HepG2 (cell line): ENCODE results near the gene PACS2. TPM values are rescaled to one million over a fixed set of nuclear protein-coding genes. Genes with fewer than 3 reads are reported as not detected.

Experiments used
- GPN1 ChIP-seq: sonication (generic); formaldehyde crosslinking; IDR thresholded peaks from 2 replicates; pipeline ENCODE4 v1.5.1; 2020; ENCODE audit warnings: missing genetic modification reagents, borderline replicate concordance
- MED13 ChIP-seq: sonication (generic); formaldehyde crosslinking; IDR thresholded peaks from 2 replicates; pipeline ENCODE4 v1.5.0; 2020; ENCODE audit warnings: missing genetic modification reagents
- MEIS2 ChIP-seq: sonication (generic); formaldehyde crosslinking; IDR thresholded peaks from 2 replicates; pipeline ENCODE4 v1.9.0; 2021; ENCODE audit warnings: mild to moderate bottlenecking, missing genetic modification reagents
- MTA1 ChIP-seq: sonication (generic); formaldehyde crosslinking; IDR thresholded peaks from 2 replicates; pipeline ENCODE4 v1.4.0; 2020; ENCODE audit warnings: missing genetic modification reagents, mild to moderate bottlenecking, borderline replicate concordance
- NFATC3 ChIP-seq: sonication (generic); formaldehyde crosslinking; IDR thresholded peaks from 2 replicates; pipeline ENCODE4 v1.5.1; 2020; ENCODE audit warnings: mild to moderate bottlenecking, missing genetic modification reagents
- NFKB2 ChIP-seq: sonication (generic); formaldehyde crosslinking; IDR thresholded peaks from 2 replicates; pipeline ENCODE4 v1.4.0; 2020; ENCODE audit warnings: missing genetic modification reagents, borderline replicate concordance
- REL ChIP-seq: sonication (generic); formaldehyde crosslinking; conservative IDR thresholded peaks from 2 replicates; pipeline ENCODE4 v1.8.0; 2022; ENCODE audit warnings: mild to moderate bottlenecking, missing genetic modification reagents, moderate library complexity
- TEAD2 ChIP-seq: sonication (generic); formaldehyde crosslinking; IDR thresholded peaks from 2 replicates; pipeline ENCODE4 v1.9.0; 2021; ENCODE audit warnings: missing genetic modification reagents
- ZBTB3 ChIP-seq: sonication (generic); formaldehyde crosslinking; IDR thresholded peaks from 2 replicates; pipeline ENCODE4 v1.4.0; 2020; ENCODE audit warnings: low read depth, mild to moderate bottlenecking, moderate library complexity, missing genetic modification reagents, borderline replicate concordance
- ZFP41 ChIP-seq: sonication (generic); formaldehyde crosslinking; IDR thresholded peaks from 2 replicates; pipeline ENCODE4 v1.4.0; 2020; ENCODE audit warnings: mild to moderate bottlenecking, missing genetic modification reagents, borderline replicate concordance
- ZNF224 ChIP-seq: sonication (generic); formaldehyde crosslinking; IDR thresholded peaks from 2 replicates; pipeline ENCODE4 v1.5.0; 2020; ENCODE audit warnings: mild to moderate bottlenecking, missing genetic modification reagents
- ZNF30 ChIP-seq: sonication (generic); formaldehyde crosslinking; IDR thresholded peaks from 2 replicates; pipeline ENCODE4 v1.5.0; 2020; ENCODE audit warnings: mild to moderate bottlenecking, missing genetic modification reagents
- ZNF7 ChIP-seq: IDR thresholded peaks from 2 replicates; pipeline ENCODE4 v1.6.1; 2016; ENCODE audit warnings: missing biosample characterization, missing genetic modification reagents
- ZNF709 ChIP-seq: sonication (generic); formaldehyde crosslinking; IDR thresholded peaks from 2 replicates; pipeline ENCODE4 v1.5.0; 2020; ENCODE audit warnings: mild to moderate bottlenecking, missing genetic modification reagents
- polyA plus RNA-seq, 8 experiments: library from polyadenylated mRNA; depleted of rRNA in 3 of 8; stranded (reverse) in 7 of 8; unstranded in 1 of 8; fragments of >200 nt; fragmentation: Illumina TruSeq in 4 of 8; extraction: Trizol in 4 of 8; gene quantifications; 2 replicates each; pipeline versions ENCODE4 v1.2.1 to v1.2.3, GENCODE V29; 2011 to 2016; ENCODE audit warnings: low read depth in 4 of 8, missing spikeins in 1 of 8, mixed read lengths in 1 of 8; ENCODE audit not compliant: insufficient read depth in 1 of 8
- total RNA-seq, 5 experiments: library from RNA; depleted of rRNA; stranded (reverse); fragments of >200 nt; fragmentation: Illumina TruSeq; extraction: Trizol; gene quantifications; 2 replicates each; pipeline ENCODE4 v1.2.3, GENCODE V29; 2016; ENCODE audit warnings: low read depth in 1 of 5
- TF ChIP-seq, protein P1 (sequence below): sonication (generic); formaldehyde crosslinking; IDR thresholded peaks from 2 replicates; pipeline ENCODE4 v1.5.0; 2020; ENCODE audit warnings: mild to moderate bottlenecking, missing genetic modification reagents, borderline replicate concordance
- TF ChIP-seq, protein P2 (sequence below): sonication (generic); formaldehyde crosslinking; IDR thresholded peaks from 2 replicates; pipeline ENCODE4 v1.4.0; 2020; ENCODE audit warnings: mild to moderate bottlenecking, missing genetic modification reagents
- TF ChIP-seq, protein P3 (sequence below): sonication (generic); formaldehyde crosslinking; IDR thresholded peaks from 2 replicates; pipeline ENCODE4 v1.9.0; 2021; ENCODE audit warnings: missing genetic modification reagents, borderline replicate concordance

PACS2 gene
- total and polyA plus RNA-seq, 2 of the 13 experiments (the other 11 are each of a cell fraction or from before 2014, with no cell fraction given): 23.6 to 27.6 TPM

DNA sequence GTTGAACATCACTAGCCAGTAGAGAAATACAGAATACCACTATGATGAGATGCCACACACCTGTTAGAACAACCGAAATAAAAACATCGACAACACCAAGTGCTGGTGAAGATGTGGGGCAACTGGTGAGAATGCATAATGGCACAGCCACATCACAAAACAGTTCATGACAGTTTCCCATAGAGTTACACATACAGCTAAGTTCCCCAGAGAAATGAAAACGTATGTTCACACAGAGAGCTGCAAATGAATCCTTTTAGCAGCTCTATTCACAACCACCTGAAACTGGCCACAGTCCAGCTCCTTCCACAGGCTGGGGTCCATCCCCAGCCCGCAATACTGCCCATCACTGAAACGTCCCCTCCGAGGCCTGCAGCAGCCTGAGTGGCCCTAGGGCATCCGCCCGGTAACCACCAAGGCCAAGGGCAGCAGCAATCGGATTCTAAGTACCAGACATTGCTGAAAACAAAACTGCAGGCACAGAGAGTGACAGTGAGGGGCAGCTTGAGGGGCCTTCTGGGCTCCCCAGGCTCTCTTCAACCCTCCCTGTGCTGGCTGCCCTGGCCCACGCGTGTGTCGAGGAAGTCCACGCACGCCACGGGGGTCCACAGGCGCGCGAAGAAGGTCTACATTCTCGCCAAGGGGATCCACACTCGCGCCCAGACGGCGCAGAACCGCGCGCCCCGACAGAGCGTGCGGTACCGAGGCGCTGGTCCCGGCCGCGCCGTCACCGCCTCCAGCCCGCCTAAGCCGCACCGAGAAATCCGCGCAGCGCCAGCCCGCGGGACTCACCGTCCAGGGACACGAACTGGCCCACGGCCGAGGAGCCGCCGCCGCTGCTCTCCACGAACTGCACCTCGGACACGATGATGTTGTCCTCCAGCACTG is 14.7 kb upstream of the PACS2 start (continued):
- TF ChIP-seq, protein P1, sequence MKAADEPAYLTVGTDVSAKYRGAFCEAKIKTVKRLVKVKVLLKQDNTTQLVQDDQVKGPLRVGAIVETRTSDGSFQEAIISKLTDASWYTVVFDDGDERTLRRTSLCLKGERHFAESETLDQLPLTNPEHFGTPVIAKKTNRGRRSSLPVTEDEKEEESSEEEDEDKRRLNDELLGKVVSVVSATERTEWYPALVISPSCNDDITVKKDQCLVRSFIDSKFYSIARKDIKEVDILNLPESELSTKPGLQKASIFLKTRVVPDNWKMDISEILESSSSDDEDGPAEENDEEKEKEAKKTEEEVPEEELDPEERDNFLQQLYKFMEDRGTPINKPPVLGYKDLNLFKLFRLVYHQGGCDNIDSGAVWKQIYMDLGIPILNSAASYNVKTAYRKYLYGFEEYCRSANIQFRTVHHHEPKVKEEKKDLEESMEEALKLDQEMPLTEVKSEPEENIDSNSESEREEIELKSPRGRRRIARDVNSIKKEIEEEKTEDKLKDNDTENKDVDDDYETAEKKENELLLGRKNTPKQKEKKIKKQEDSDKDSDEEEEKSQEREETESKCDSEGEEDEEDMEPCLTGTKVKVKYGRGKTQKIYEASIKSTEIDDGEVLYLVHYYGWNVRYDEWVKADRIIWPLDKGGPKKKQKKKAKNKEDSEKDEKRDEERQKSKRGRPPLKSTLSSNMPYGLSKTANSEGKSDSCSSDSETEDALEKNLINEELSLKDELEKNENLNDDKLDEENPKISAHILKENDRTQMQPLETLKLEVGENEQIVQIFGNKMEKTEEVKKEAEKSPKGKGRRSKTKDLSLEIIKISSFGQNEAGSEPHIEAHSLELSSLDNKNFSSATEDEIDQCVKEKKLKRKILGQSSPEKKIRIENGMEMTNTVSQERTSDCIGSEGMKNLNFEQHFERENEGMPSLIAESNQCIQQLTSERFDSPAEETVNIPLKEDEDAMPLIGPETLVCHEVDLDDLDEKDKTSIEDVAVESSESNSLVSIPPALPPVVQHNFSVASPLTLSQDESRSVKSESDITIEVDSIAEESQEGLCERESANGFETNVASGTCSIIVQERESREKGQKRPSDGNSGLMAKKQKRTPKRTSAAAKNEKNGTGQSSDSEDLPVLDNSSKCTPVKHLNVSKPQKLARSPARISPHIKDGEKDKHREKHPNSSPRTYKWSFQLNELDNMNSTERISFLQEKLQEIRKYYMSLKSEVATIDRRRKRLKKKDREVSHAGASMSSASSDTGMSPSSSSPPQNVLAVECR (CRISPR knock-in tag): peak; percentile 12
- TF ChIP-seq MTA1 (CRISPR knock-in tag) (peak; percentile 40; the same call in 1 of the 2 replicates), ZNF224 (CRISPR knock-in tag) (peak; percentile 55; the same call in 1 of the 2 replicates), ZNF30 (peak; percentile 46; the same call in 1 of the 2 replicates), ZNF7 (CRISPR knock-in tag) (peak; percentile 75), NFKB2 (CRISPR knock-in tag) (peak; percentile 45; the same call in 1 of the 2 replicates), TEAD2 (CRISPR knock-in tag) (no peak), NFATC3 (CRISPR knock-in tag) (no peak), MED13 (CRISPR knock-in tag) (no peak), ZFP41 (0 out of 2 replicates have a peak, but pooled peaks have one; percentile 55), REL (CRISPR knock-in tag) (0 out of 2 replicates have a peak, but pooled peaks have one; percentile 40), MEIS2 (CRISPR knock-in tag) (0 out of 2 replicates have a peak, but pooled peaks have one; percentile 20), ZBTB3 (CRISPR knock-in tag) (no peak), ZNF709 (peak; percentile 28; the same call in 1 of the 2 replicates), GPN1 (CRISPR knock-in tag) (peak; percentile 11; the same call in 1 of the 2 replicates)
- TF ChIP-seq, protein P2, sequence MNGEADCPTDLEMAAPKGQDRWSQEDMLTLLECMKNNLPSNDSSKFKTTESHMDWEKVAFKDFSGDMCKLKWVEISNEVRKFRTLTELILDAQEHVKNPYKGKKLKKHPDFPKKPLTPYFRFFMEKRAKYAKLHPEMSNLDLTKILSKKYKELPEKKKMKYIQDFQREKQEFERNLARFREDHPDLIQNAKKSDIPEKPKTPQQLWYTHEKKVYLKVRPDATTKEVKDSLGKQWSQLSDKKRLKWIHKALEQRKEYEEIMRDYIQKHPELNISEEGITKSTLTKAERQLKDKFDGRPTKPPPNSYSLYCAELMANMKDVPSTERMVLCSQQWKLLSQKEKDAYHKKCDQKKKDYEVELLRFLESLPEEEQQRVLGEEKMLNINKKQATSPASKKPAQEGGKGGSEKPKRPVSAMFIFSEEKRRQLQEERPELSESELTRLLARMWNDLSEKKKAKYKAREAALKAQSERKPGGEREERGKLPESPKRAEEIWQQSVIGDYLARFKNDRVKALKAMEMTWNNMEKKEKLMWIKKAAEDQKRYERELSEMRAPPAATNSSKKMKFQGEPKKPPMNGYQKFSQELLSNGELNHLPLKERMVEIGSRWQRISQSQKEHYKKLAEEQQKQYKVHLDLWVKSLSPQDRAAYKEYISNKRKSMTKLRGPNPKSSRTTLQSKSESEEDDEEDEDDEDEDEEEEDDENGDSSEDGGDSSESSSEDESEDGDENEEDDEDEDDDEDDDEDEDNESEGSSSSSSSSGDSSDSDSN (CRISPR knock-in tag): no peak
- TF ChIP-seq, protein P3, sequence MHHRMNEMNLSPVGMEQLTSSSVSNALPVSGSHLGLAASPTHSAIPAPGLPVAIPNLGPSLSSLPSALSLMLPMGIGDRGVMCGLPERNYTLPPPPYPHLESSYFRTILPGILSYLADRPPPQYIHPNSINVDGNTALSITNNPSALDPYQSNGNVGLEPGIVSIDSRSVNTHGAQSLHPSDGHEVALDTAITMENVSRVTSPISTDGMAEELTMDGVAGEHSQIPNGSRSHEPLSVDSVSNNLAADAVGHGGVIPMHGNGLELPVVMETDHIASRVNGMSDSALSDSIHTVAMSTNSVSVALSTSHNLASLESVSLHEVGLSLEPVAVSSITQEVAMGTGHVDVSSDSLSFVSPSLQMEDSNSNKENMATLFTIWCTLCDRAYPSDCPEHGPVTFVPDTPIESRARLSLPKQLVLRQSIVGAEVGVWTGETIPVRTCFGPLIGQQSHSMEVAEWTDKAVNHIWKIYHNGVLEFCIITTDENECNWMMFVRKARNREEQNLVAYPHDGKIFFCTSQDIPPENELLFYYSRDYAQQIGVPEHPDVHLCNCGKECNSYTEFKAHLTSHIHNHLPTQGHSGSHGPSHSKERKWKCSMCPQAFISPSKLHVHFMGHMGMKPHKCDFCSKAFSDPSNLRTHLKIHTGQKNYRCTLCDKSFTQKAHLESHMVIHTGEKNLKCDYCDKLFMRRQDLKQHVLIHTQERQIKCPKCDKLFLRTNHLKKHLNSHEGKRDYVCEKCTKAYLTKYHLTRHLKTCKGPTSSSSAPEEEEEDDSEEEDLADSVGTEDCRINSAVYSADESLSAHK: no peak
